Measurements from ENCODE around the gene CHST11.

GRCh38 chr12:104741077-104741476, 284.3 kb downstream of the CHST11 start:
- no peak for TF ChIP-seq CTCF (IDR thresholded peaks at IDR 0.05)
- no peak for TF ChIP-seq EZH2 (IDR thresholded peaks at IDR 0.05)

All from neural progenitor cell (in vitro differentiated cells).